ENCODE data around the gene CROCC2.
A peak's percentile ranks its signal among the peaks of the same experiment; 100 is the strongest.

Gene CROCC2

GRCh38 chr2:240958366-240959213 lies 52.5 kb downstream of the CROCC2 start:
- peak in 20 of 42 donors; percentile 1 to 35 (median 13) for DNase-seq
- intact Hi-C loops (cut with DNase I) = no loop called here

DNA sequence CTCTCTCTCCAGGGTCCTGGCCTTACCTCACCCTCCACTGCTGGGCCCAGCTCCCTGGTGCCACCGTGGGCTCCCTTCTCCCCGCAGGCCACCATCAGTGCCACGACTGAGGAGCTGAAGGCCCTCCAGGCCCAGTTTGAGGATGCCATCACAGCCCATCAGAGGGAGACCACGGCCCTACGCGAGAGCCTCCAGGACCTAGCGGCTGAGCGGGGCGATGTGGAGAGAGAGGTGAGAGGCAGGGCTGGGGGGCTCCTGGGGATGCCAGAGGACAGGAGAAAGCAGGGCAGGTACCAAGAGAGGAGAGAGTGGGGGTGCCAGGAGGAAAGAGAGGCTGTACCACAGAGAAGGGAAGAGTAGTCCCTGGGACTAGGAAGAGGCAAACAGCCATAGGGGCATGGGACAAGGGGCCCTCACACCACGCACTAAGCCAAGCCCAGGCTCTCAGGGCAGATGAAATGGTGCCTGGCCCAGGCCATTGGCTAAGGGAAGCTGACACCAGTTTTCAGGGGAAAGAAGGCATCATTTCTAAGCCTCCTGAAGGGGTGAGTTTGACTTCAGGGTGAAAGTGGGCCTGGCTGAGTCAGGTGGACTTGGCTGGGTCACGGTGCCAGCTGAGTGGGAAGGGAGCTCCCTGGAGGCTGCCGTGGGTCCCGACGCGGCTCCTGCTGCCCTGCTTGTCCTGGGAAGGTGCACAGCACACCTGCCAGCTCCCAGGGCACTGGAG lies 53.2 kb downstream of the CROCC2 start:
- intact Hi-C loops (cut with DNase I) = no loop called here
- peak in 16 of 42 donors; percentile 0 to 40 (median 12) for DNase-seq

- intact Hi-C loops (cut with DNase I) = no loop called here
- peak in 17 of 42 donors; percentile 1 to 37 (median 10) for DNase-seq
Measured at GRCh38 chr2:240959941-240960308, 53.8 kb downstream of the CROCC2 start.

GRCh38 chr2:240960309-240960970 lies 54.3 kb downstream of the CROCC2 start:
- intact Hi-C loops (cut with DNase I) = no loop called here
- peak in 23 of 42 donors; percentile 1 to 43 (median 22) for DNase-seq

GRCh38 chr2:240960971-240961876 lies 55.1 kb downstream of the CROCC2 start:
- DNase-seq = peak in 13 of 42 donors; percentile 0 to 36 (median 6)
- intact Hi-C loops (cut with DNase I) = no loop called here

DNA sequence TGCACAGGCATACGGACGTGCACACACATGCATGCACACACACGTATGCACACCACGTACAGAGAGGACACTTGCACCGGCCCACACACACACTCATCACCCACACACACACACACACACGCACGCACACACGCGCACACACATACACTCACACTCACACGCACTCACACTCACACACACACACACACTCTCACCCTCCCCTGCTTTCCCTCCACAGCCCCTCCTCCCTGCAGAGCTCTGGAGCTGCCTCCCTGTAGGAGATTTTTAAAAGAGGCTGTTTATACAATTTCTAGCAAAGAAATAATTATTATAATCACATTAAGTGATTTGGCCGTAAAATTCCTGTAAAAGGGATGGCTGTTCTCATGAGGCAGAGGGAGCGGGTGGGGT lies 55.8 kb downstream of the CROCC2 start:
- intact Hi-C loops (cut with DNase I) = no loop called here
- peak in 9 of 42 donors; percentile 0 to 26 (median 4) for DNase-seq

- DNase-seq = peak in 22 of 42 donors; percentile 1 to 45 (median 16)
- intact Hi-C loops (cut with DNase I) = no loop called here
Measured at GRCh38 chr2:240962300-240963064, 56.3 kb downstream of the CROCC2 start.

DNA sequence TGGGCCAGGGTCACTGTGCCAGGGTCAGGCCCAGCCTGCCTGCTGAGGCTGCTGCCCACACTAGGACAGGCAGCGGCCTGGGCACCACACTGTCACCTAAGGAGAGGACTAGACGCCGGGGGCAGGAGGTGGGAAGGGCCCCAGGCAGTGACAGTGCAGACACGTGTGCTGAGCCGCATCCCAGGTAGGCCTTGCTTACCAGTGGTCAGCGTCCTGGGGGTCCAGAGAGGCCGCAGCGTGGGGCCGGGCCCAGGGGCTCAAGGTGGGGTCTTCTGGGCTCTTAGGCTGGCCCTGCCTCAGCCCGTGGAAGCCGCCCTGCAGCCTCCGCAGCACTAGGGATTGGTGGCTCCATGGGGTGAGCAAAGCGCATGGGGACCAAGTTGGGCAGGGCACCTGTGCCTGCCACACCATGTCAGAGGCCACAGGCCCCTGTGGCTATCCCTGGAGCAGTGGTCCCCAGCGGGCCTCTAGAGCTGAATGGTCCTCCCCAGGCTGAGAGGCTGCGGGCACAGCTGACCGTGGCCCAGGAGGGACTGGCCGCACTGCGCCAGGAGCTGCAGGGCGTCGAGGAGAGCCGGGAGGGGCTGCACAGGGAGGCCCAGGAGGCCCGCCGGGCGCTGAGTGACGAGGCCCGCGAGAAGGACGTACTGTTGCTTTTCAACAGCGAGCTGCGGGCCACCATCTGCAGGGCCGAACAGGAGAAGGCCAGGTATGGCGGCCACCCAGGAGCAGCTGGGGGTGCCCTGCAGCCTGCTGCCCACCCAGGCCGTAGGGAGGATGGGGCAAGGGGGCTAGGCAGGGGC lies 57.1 kb downstream of the CROCC2 start:
- peak in 18 of 42 donors; percentile 1 to 35 (median 10) for DNase-seq
- intact Hi-C loops (cut with DNase I) = no loop called here

DNA sequence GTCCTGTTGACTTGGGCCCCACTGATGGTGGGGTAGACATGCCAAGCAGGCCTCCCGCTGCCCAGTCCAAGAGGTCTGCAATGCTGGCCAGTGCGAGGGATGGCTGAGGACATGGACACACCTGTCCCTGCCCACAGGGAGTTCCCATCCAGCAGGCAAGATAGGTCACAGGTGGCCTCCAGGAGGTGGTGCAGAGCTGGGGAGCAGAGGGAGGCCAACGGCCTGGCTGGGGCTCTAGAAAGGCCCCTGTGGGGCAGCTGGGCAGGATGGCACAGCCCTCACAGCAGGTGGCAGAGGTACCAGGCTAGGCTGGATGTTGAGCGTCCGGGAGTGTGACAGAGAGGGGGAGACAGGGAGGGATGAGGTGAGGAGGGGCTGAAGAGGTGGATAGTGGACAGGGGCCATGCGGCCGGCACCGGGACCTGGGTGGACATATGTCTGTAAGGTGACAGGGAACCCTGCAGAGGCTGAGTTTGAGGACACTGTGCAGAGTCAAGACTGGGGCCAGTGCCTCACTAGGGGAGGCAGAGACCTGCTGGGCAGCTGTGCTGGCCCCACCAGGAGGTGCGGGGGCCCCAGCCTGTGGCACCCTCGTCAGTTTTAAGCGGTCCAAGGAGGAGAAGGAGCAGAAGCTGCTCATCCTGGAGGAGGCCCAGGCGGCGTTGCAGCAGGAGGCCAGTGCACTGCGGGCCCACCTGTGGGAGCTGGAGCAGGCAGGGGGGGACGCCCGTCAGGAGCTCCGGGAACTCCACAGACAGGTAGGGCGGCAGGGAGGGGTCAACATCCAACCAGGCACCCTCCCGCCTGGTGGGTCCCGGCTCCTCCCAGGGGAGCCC lies 58.0 kb downstream of the CROCC2 start:
- DNase-seq = peak in 20 of 42 donors; percentile 2 to 36 (median 11)
- intact Hi-C loops (cut with DNase I) = no loop called here

DNA sequence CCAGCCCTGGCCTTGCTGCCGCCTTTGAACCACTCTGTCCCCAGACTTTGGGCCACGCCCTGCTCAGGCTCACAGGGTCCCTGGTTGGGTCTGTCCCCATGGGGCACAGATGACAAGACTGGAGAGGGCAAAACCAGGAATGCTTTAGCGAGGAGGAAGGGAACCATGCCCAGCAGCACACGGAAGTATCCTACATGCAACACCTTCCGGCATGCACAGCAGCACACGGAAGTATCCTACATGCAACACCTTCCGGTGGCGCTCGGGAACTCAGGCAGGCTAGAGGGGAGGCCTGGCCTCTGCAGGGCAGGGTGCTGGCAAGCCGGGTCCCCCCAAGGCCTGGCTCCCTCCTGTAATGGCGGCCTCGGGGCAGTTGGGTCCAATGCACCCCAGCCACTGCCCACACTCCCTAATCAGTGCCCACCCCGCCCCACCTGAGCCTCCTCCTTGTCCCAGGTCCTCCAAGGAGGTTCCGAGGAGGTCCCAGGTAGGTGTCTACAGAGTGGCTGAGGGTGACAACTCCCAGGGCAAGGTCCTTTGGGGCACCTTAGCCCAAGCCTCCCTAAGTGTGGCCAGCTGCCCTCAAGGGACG lies 58.7 kb downstream of the CROCC2 start:
- DNase-seq = peak in 16 of 42 donors; percentile 2 to 27 (median 10)
- intact Hi-C loops (cut with DNase I) = no loop called here

DNA sequence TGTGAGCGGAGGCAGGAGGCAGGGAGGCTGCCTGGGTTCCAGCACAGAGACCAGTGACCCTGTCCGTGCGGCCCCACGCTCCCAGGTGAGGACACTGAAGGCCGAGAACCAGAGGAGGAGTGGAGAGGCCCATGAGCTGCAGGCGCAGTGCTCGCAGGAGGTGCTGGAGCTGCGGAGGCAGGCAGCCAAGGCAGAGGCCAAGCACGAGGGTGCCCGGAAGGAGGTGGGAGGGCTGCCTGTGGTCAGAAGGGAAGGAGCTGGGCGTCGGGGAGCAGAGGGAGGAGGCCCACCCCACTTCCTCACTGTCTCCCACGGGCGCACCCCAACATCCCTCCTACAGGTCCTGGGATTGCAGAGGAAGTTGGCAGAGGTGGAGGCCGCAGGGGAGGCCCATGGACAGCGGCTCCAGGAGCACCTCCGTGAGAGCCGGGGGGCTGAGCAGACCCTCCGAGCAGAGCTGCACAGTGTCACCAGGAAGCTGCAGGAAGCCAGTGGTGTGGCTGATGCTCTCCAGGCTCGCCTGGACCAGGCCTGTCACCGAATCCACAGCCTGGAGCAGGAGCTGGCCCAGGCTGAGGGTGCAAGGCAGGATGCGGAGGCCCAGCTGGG lies 59.3 kb downstream of the CROCC2 start:
- peak in 16 of 42 donors; percentile 5 to 31 (median 14) for DNase-seq
- intact Hi-C loops (cut with DNase I) = no loop called here

DNA sequence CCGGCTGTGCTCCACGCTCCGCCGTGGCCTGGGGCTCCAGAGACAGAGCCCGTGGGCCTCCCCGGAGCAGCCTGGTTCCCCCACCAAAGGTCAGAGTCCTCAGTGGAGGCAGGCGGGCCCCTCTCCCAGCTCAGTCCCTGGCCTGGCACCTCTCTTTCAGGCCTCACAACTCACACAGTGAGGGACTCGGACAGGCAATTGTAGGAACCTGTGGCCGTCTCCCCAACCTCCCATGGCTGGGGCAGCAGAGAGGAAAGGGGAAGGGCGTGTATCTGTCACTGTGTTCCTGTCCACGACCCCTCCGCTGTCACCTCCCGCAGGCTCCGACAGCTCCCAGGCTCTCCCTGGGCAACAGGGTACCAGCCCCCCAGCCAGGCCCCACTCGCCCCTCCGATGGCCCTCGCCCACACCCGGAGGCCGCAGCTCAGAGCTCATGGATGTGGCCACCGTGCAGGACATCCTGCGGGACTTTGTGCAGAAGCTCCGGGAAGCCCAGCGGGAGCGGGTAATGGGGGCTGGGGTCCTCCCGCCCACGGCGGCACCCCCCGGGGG lies 59.8 kb downstream of the CROCC2 start:
- intact Hi-C loops (cut with DNase I) = no loop called here

DNA sequence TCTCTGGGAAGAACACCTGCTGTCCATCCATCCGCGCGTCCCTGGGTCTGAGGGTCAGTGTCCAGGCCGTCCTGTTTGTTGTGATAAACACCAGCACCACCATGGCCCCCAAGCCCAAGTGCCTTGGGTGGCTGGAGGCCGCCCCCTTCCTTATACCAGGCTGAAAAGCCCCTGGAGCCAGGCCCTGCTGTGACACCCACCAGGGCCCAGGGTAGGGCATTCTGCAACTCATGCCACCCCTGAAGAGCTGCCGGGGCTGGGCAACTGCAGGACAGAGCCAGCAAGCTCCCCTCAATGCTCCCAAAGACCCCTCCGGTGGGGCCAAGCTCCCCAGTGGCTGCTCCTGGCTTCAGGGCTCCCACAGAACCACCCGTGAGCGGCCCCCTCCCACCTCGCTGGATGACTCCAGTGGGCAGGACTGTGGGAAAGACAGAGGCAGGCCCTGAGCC lies 60.3 kb downstream of the CROCC2 start:
- peak in 5 of 42 donors; percentile 3 to 11 (median 7) for DNase-seq

More for the DNA sequence above, 59.8 kb downstream of the CROCC2 start:
- peak in 12 of 42 donors; percentile 2 to 37 (median 10) for DNase-seq

GRCh38 chr2:240966906-240967680 lies 61.0 kb downstream of the CROCC2 start:
- DNase-seq = peak in 6 of 42 donors; percentile 3 to 16 (median 10)
- intact Hi-C loops (cut with DNase I) = no loop called here

More for the DNA sequence above, 60.3 kb downstream of the CROCC2 start:
- intact Hi-C loops (cut with DNase I) = no loop called here
